Measurements from ENCODE around the gene NEURL1. TPM values are rescaled to one million over a fixed set of nuclear protein-coding genes. Genes with fewer than 3 reads are reported as not detected.
A peak's percentile ranks its signal among the peaks of the same experiment; 100 is the strongest.

Gene NEURL1
- total and polyA plus RNA-seq, 4 experiments from 2014 or later: 0.76 to 0.96 (median 0.83) TPM

GRCh38 chr10:103563231-103564115 is 70.0 kb downstream of the NEURL1 start:
- no peak overlapping the region for H3K27ac Mint-ChIP-seq
- DNase-seq: no peak
- H3K9me3 ChIP-seq (ENCODE audit: control insufficient read depth in 1 of 2, low read length in 2 of 2): no peaks in the 10 kb centered on the region
- no peak overlapping the region for H3K4me3 Mint-ChIP-seq
- ChIA-PET CTCF (ENCODE audit: partially characterized antibody) (interaction anchor here (1.0 to 2.0 kb wide), 3 partner anchors 10 to 14 kb away, joined by 3 to 5 read pairs (median 5); no protein-coding TSS in a partner anchor), POLR2A (ENCODE audit: partially characterized antibody) (interaction anchor here (1.5 kb wide), 1 partner anchor 11 kb away, joined by 3 read pairs; no protein-coding TSS in a partner anchor)
- H3K27me3 Mint-ChIP-seq: peaks cover 9 to 10% of the 10 kb centered on the region in 2 donors
- no peaks in the 10 kb centered on the region for H3K4me1 Mint-ChIP-seq
- no peak overlapping the region for H3K27ac ChIP-seq (ENCODE audit: low read depth, low read length)
- intact Hi-C loops (cut with micrococcal nuclease): no loop called here
- H3K36me3 Mint-ChIP-seq: no peaks in the 10 kb centered on the region
- no peaks in the 10 kb centered on the region for H3K36me3 ChIP-seq (ENCODE audit: insufficient read depth, low read length)
- H3K27me3 ChIP-seq (ENCODE audit: insufficient read depth, low read length): no peaks in the 10 kb centered on the region
- H3K4me3 ChIP-seq (ENCODE audit: low read length in 2 of 2): no peak overlapping the region
- H3K4me1 ChIP-seq (ENCODE audit: insufficient read depth, low read length): no peaks in the 10 kb centered on the region
- H3K9me3 Mint-ChIP-seq: peaks cover 0 to 5% (median 0%) of the 10 kb centered on the region in 8 donors

GRCh38 chr10:103564116-103564501 is 70.6 kb downstream of the NEURL1 start:
- intact Hi-C loops (cut with micrococcal nuclease): no loop called here

GRCh38 chr10:103564776-103565520 is 71.4 kb downstream of the NEURL1 start:
- Mint-ChIP-seq H3K4me3 (no peak overlapping the region), H3K4me1 (no peaks in the 10 kb centered on the region), H3K9me3 (peaks cover 0 to 5% (median 0%) of the 10 kb centered on the region in 8 donors), H3K36me3 (no peaks in the 10 kb centered on the region), H3K27ac (no peak overlapping the region), H3K27me3 (peaks cover 3 to 9% of the 10 kb centered on the region in 2 donors)
- POLR2A ChIA-PET (ENCODE audit: partially characterized antibody): no interaction called here
- DNase-seq: no peak
- no peak overlapping the region for H3K4me3 ChIP-seq (ENCODE audit: low read length in 2 of 2)
- no peaks in the 10 kb centered on the region for H3K4me1 ChIP-seq (ENCODE audit: insufficient read depth, low read length)
- H3K9me3 ChIP-seq (ENCODE audit: control insufficient read depth in 1 of 2, low read length in 2 of 2): no peaks in the 10 kb centered on the region
- intact Hi-C loops (cut with micrococcal nuclease): no loop called here
- no peak overlapping the region for H3K27ac ChIP-seq (ENCODE audit: low read depth, low read length)
- H3K27me3 ChIP-seq (ENCODE audit: insufficient read depth, low read length): no peaks in the 10 kb centered on the region
- CTCF ChIA-PET (ENCODE audit: partially characterized antibody): interaction anchor here (1.0 to 2.0 kb wide), 4 partner anchors 11 to 23 kb away, joined by 3 to 5 read pairs (median 4); no protein-coding TSS in a partner anchor
- H3K36me3 ChIP-seq (ENCODE audit: insufficient read depth, low read length): no peaks in the 10 kb centered on the region

More at GRCh38 chr10:103564116-103564501, 70.6 kb downstream of the NEURL1 start:
- no peaks in the 10 kb centered on the region for H3K4me1 Mint-ChIP-seq
- Histone ChIP-seq H3K4me3 (ENCODE audit: low read length in 2 of 2) (no peak overlapping the region), H3K27me3 (ENCODE audit: insufficient read depth, low read length) (no peaks in the 10 kb centered on the region), H3K9me3 (ENCODE audit: control insufficient read depth in 1 of 2, low read length in 2 of 2) (no peaks in the 10 kb centered on the region), H3K27ac (ENCODE audit: low read depth, low read length) (no peak overlapping the region), H3K36me3 (ENCODE audit: insufficient read depth, low read length) (no peaks in the 10 kb centered on the region), H3K4me1 (ENCODE audit: insufficient read depth, low read length) (no peaks in the 10 kb centered on the region)
- H3K4me3 Mint-ChIP-seq: no peak overlapping the region
- CTCF ChIA-PET (ENCODE audit: partially characterized antibody): interaction anchor here (1.0 to 2.0 kb wide), 3 partner anchors 11 to 14 kb away, joined by 3 to 5 read pairs (median 5); no protein-coding TSS in a partner anchor
- H3K9me3 Mint-ChIP-seq: peaks cover 0 to 5% (median 0%) of the 10 kb centered on the region in 8 donors
- no peak for DNase-seq
- no peaks in the 10 kb centered on the region for H3K36me3 Mint-ChIP-seq
- POLR2A ChIA-PET (ENCODE audit: partially characterized antibody): interaction anchor here (1.5 kb wide), 1 partner anchor 11 kb away, joined by 3 read pairs; no protein-coding TSS in a partner anchor
- H3K27me3 Mint-ChIP-seq: peaks cover 7 to 10% of the 10 kb centered on the region in 2 donors
- no peak overlapping the region for H3K27ac Mint-ChIP-seq

DNA sequence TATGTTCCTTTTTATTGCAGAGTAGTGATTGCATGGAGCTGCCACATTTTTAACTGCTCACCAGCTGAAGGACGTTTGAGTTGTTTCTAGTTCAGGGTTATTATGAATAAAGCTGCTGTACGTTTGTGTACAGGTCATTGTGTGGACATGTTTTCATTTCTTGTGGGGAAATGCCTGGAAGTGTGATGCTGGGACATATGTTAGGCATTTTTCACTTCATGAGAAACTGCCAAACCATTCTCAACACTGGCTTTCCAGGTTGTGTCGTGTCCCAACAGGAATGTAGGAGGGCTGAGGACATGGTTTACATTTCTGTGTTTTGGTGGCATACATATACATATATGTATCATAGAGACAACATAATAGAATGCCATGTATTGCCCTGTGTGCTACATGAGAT is 73.0 kb downstream of the NEURL1 start:
- CTCF ChIA-PET (ENCODE audit: partially characterized antibody): no interaction called here
- no peaks in the 10 kb centered on the region for H3K27me3 ChIP-seq (ENCODE audit: insufficient read depth, low read length)
- H3K4me3 Mint-ChIP-seq: no peak overlapping the region
- no peak overlapping the region for H3K4me3 ChIP-seq (ENCODE audit: low read length in 2 of 2)
- no peaks in the 10 kb centered on the region for H3K9me3 ChIP-seq (ENCODE audit: control insufficient read depth in 1 of 2, low read length in 2 of 2)
- H3K4me1 Mint-ChIP-seq: no peaks in the 10 kb centered on the region
- H3K27me3 Mint-ChIP-seq: peaks cover 3 to 5% of the 10 kb centered on the region in 2 donors
- no peak overlapping the region for H3K27ac Mint-ChIP-seq
- no peaks in the 10 kb centered on the region for H3K4me1 ChIP-seq (ENCODE audit: insufficient read depth, low read length)
- POLR2A ChIA-PET (ENCODE audit: partially characterized antibody): no interaction called here
- H3K36me3 Mint-ChIP-seq: no peaks in the 10 kb centered on the region
- no peak for DNase-seq
- H3K9me3 Mint-ChIP-seq: no peaks in the 10 kb centered on the region
- no peaks in the 10 kb centered on the region for H3K36me3 ChIP-seq (ENCODE audit: insufficient read depth, low read length)
- H3K27ac ChIP-seq (ENCODE audit: low read depth, low read length): no peak overlapping the region
- intact Hi-C loops (cut with micrococcal nuclease): no loop called here

GRCh38 chr10:103568505-103568904 is 75.0 kb downstream of the NEURL1 start:
- Mint-ChIP-seq H3K27me3 (peaks cover 0 to 3% of the 10 kb centered on the region in 2 donors), H3K4me1 (no peaks in the 10 kb centered on the region), H3K27ac (no peak overlapping the region), H3K9me3 (no peaks in the 10 kb centered on the region), H3K4me3 (no peak overlapping the region), H3K36me3 (no peaks in the 10 kb centered on the region)
- H3K27ac ChIP-seq (ENCODE audit: low read depth, low read length): no peak overlapping the region
- H3K4me1 ChIP-seq (ENCODE audit: insufficient read depth, low read length): no peaks in the 10 kb centered on the region
- no peak for DNase-seq
- intact Hi-C loops (cut with micrococcal nuclease): no loop called here
- no peaks in the 10 kb centered on the region for H3K36me3 ChIP-seq (ENCODE audit: insufficient read depth, low read length)
- ChIA-PET CTCF (ENCODE audit: partially characterized antibody) (interaction anchor here (1.1 kb wide), 1 partner anchor 40 kb away, joined by 3 read pairs; no protein-coding TSS in a partner anchor), POLR2A (ENCODE audit: partially characterized antibody) (interaction anchor here (1.4 kb wide), 1 partner anchor 16 kb away, joined by 4 read pairs; no protein-coding TSS in a partner anchor)
- H3K4me3 ChIP-seq (ENCODE audit: low read length in 2 of 2): no peak overlapping the region
- no peaks in the 10 kb centered on the region for H3K27me3 ChIP-seq (ENCODE audit: insufficient read depth, low read length)
- H3K9me3 ChIP-seq (ENCODE audit: control insufficient read depth in 1 of 2, low read length in 2 of 2): no peaks in the 10 kb centered on the region

- Histone ChIP-seq H3K36me3 (ENCODE audit: insufficient read depth, low read length) (no peaks in the 10 kb centered on the region), H3K4me1 (ENCODE audit: insufficient read depth, low read length) (no peaks in the 10 kb centered on the region), H3K9me3 (ENCODE audit: control insufficient read depth in 1 of 2, low read length in 2 of 2) (no peaks in the 10 kb centered on the region), H3K27me3 (ENCODE audit: insufficient read depth, low read length) (no peaks in the 10 kb centered on the region), H3K27ac (ENCODE audit: low read depth, low read length) (no peak overlapping the region), H3K4me3 (ENCODE audit: low read length in 2 of 2) (no peak overlapping the region)
- H3K36me3 Mint-ChIP-seq: no peaks in the 10 kb centered on the region
- no peak for DNase-seq
- no peaks in the 10 kb centered on the region for H3K4me1 Mint-ChIP-seq
- no peak overlapping the region for H3K27ac Mint-ChIP-seq
- ChIA-PET CTCF (ENCODE audit: partially characterized antibody) (interaction anchor here (1.1 kb wide), 1 partner anchor 41 kb away, joined by 3 read pairs; no protein-coding TSS in a partner anchor), POLR2A (ENCODE audit: partially characterized antibody) (interaction anchor here (1.4 kb wide), 1 partner anchor 15 kb away, joined by 4 read pairs; no protein-coding TSS in a partner anchor)
- H3K4me3 Mint-ChIP-seq: peak overlapping the region in 1 of 8 donors; percentile 54
- H3K27me3 Mint-ChIP-seq: peaks cover under 1 to 2% of the 10 kb centered on the region in 2 donors
- intact Hi-C loops (cut with micrococcal nuclease): no loop called here
- H3K9me3 Mint-ChIP-seq: no peaks in the 10 kb centered on the region
These were observed 76.4 kb downstream of the NEURL1 start for GRCh38 chr10:103569896-103570295.

All from CD4-positive, alpha-beta memory T cell (primary cell).